Keratinocyte (primary cell): Measurements from ENCODE around the gene EAF2. TPM values are rescaled to one million over a fixed set of nuclear protein-coding genes. Genes with fewer than 3 reads are reported as not detected.

Experiments
- DNase-seq: peaks from one replicate; pipeline ENCODE4 v3.0.0-alpha.2; 2011; ENCODE audit warnings: low read depth, missing footprints, low spot score
- FAIRE-seq: peaks from 2 replicates; lab custom pipeline; 2011; peaks lifted over from hg19 to GRCh38; lab: Jason Lieb, UNC
- H2AFZ ChIP-seq: 2 replicates; pipeline ENCODE4 v1.6.0; 2012; ENCODE audit warnings: low read length, control low read depth, inconsistent platforms; ENCODE audit not compliant: control insufficient read depth
- H3K27ac ChIP-seq: 2 replicates; pipeline ENCODE4 v1.5.1; 2011; ENCODE audit warnings: low read length; ENCODE audit not compliant: control insufficient read depth, insufficient read depth
- H3K27me3 ChIP-seq: 3 replicates; pipeline ENCODE4 v1.6.0; 2011; ENCODE audit warnings: low read length; ENCODE audit not compliant: control insufficient read depth, insufficient read depth; ENCODE audit errors: extremely low read depth
- H3K36me3 ChIP-seq, 2 experiments: 2 replicates in 1 of 2; 3 replicates in 1 of 2; pipeline ENCODE4 v1.5.1; 2011; ENCODE audit warnings: low read length in 2 of 2, mild to moderate bottlenecking in 1 of 2; ENCODE audit not compliant: control insufficient read depth in 2 of 2, insufficient read depth in 2 of 2; ENCODE audit errors: extremely low read depth in 1 of 2
- H3K4me1 ChIP-seq: 3 replicates; pipeline ENCODE4 v1.5.1; 2011; ENCODE audit warnings: low read length; ENCODE audit not compliant: control insufficient read depth, insufficient read depth; ENCODE audit errors: extremely low read depth
- H3K4me2 ChIP-seq: 3 replicates; pipeline ENCODE4 v1.6.0; 2011; ENCODE audit warnings: low read depth, low read length; ENCODE audit not compliant: control insufficient read depth, insufficient read depth; ENCODE audit errors: extremely low read depth
- H3K4me3 ChIP-seq, 3 experiments: fragments of 200-600 bp in 1 of 3; sonication (generic) in 1 of 3; 2 replicates in 2 of 3; 3 replicates in 1 of 3; pipeline ENCODE4 v1.5.1; 2011 to 2016; ENCODE audit warnings: low read length in 3 of 3, mild to moderate bottlenecking in 3 of 3, control low read depth in 2 of 3, inconsistent platforms in 1 of 3, low read depth in 1 of 3, mixed read lengths in 1 of 3, mixed run types in 1 of 3, moderate library complexity in 1 of 3; ENCODE audit not compliant: control insufficient read depth in 2 of 3, insufficient read depth in 2 of 3; ENCODE audit errors: extremely low read depth in 1 of 3
- H3K79me2 ChIP-seq: 2 replicates; pipeline ENCODE4 v1.6.0; 2012; ENCODE audit warnings: low read length; ENCODE audit not compliant: control insufficient read depth, insufficient read depth
- H3K9ac ChIP-seq: 3 replicates; pipeline ENCODE4 v1.6.0; 2011; ENCODE audit warnings: low read length; ENCODE audit not compliant: control insufficient read depth, insufficient read depth; ENCODE audit errors: extremely low read depth
- H3K9me1 ChIP-seq: 3 replicates; pipeline ENCODE4 v1.6.0; 2011; ENCODE audit warnings: low read length; ENCODE audit not compliant: control insufficient read depth, insufficient read depth; ENCODE audit errors: extremely low read depth
- H3K9me3 ChIP-seq: 2 replicates; pipeline ENCODE4 v1.5.1; 2012; ENCODE audit warnings: low read depth, low read length; ENCODE audit not compliant: control insufficient read depth
- H4K20me1 ChIP-seq: 3 replicates; pipeline ENCODE4 v1.6.0; 2011; ENCODE audit warnings: low read length; ENCODE audit not compliant: control insufficient read depth, insufficient read depth; ENCODE audit errors: extremely low read depth
- CTCF ChIP-seq, 3 experiments: IDR thresholded peaks in 1 of 3; conservative IDR thresholded peaks in 1 of 3; optimal IDR thresholded peaks in 1 of 3; 2 replicates in 2 of 3; 3 replicates in 1 of 3; pipeline versions ENCODE3 to v1.5.1; 2011; ENCODE audit warnings: low read length in 3 of 3, mild to moderate bottlenecking in 3 of 3, moderate library complexity in 2 of 3, control low read depth in 1 of 3, inconsistent platforms in 1 of 3; ENCODE audit not compliant: insufficient read depth in 2 of 3; ENCODE audit errors: extremely low read depth in 1 of 3
- EZH2 ChIP-seq: IDR thresholded peaks from one replicate; pipeline ENCODE4 v1.6.1; 2012; ENCODE audit warnings: inconsistent platforms, mild to moderate bottlenecking, low read length, moderate library complexity
- dilution Hi-C: fragments of 300-500 bp; cut with MboI; formaldehyde crosslinking; loops from one replicate; pipeline ENCODE4 v1.7.0; 2020; ENCODE audit warnings: low sequenced_read_pairs; ENCODE audit not compliant: extremely low pct_ligation_motif_present
- polyA plus RNA-seq, 5 experiments: library from polyadenylated mRNA; depleted of rRNA in 3 of 5; stranded (reverse) in 3 of 5; stranded (forward) in 1 of 5; unstranded in 1 of 5; fragments of >200 nt; gene quantifications; 1 replicate in 1 of 5; 2 replicates in 3 of 5; 3 replicates in 1 of 5; pipeline versions ENCODE4 v1.2.1 to v1.2.3, GENCODE V29; 2011 to 2012; ENCODE audit warnings: missing spikeins in 2 of 5, low read depth in 1 of 5, low replicate concordance in 1 of 5

EAF2 gene
- polyA plus RNA-seq, 1 donor (not counting 4 experiments of a cell fraction or from before 2014, with no cell fraction given): 4.4 TPM

DNA sequence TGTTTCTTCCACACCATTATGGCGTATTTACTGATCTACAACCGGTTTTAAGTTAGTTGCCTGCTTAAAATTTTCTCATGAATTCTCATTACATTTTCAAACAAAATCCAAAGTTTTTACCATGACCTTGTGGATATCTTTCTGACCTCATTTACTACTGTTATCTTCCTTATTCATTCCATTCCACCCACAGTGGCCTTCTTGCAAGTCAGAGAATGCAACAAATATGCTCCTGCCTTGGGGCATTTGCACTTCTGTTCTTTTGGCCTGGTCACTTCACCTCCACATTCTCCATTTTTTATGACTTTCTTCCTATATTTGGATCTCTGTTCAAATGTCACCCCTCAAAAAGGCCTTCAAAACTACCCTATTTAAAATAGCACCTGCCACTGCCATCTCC, 50.4 kb downstream of the EAF2 start:
- Histone ChIP-seq H3K9ac (no peak overlapping the region), H3K27ac (no peak overlapping the region), H3K9me1 (no peaks in the 10 kb centered on the region), H3K4me1 (no peaks in the 10 kb centered on the region), H3K4me3 (no peak overlapping the region), H3K79me2 (no peaks in the 10 kb centered on the region), H3K9me3 (no peaks in the 10 kb centered on the region), H4K20me1 (no peaks in the 10 kb centered on the region), H3K4me2 (no peak overlapping the region), H2AFZ (no peak overlapping the region), H3K27me3 (no peaks in the 10 kb centered on the region), H3K36me3 (no peaks in the 10 kb centered on the region)
- no peak for DNase-seq
- dilution Hi-C loops: no loop called here
- no peak for FAIRE-seq
- TF ChIP-seq CTCF (optimal IDR thresholded peaks at IDR 0.05 in 1 of 3, IDR thresholded peaks at IDR 0.05 in 1 of 3, conservative IDR thresholded peaks at IDR 0.05 in 1 of 3; ENCODE audit: extremely low read depth in 1 of 3, insufficient read depth in 2 of 3, low read length in 3 of 3) (no peak), EZH2 (no peak)

- Histone ChIP-seq H3K27ac (no peak within 1 kb of the TSS), H3K9me1 (no peaks in the 10 kb centered on the region), H3K36me3 (no peaks in the 10 kb centered on the region), H3K9me3 (no peaks in the 10 kb centered on the region), H2AFZ (peak within 1 kb of the TSS; percentile 25), H3K4me1 (no peaks in the 10 kb centered on the region), H3K4me3 (no peak within 1 kb of the TSS), H3K9ac (no peak within 1 kb of the TSS), H3K4me2 (no peak within 1 kb of the TSS), H3K79me2 (no peaks in the 10 kb centered on the region), H3K27me3 (no peaks in the 10 kb centered on the region), H4K20me1 (no peaks in the 10 kb centered on the region)
- no peak for TF ChIP-seq CTCF (optimal IDR thresholded peaks at IDR 0.05 in 1 of 3, IDR thresholded peaks at IDR 0.05 in 1 of 3, conservative IDR thresholded peaks at IDR 0.05 in 1 of 3; ENCODE audit: extremely low read depth in 1 of 3, insufficient read depth in 2 of 3, low read length in 3 of 3)
- no peak for TF ChIP-seq EZH2
- no peak for FAIRE-seq
- DNase-seq: no peak
- dilution Hi-C loops: no loop called here
Observed at GRCh38 chr3:121894301-121894990, 59.4 kb downstream of the EAF2 start, which contains the start of gene SLC15A2. Gene SLC15A2 (plus strand): TSS chr3:121894401. CDS start chr3:121894477, 76 bp downstream.
